SK-N-SH (cell line): ENCODE results near the gene ACIN1. TPM values are rescaled to one million over a fixed set of nuclear protein-coding genes. Genes with fewer than 3 reads are reported as not detected.

Experiments
- CTCF ChIA-PET: fragments of 300-600, 350-600 bp; formaldehyde crosslinking; extraction: SDS; loops from one replicate; lab custom pipeline; 2021; lab: Yijun Ruan, JAX
- POLR2A ChIA-PET: fragments of 350-600 bp; sonication (Branson Sonifier 250); formaldehyde crosslinking; extraction: SDS; loops from one replicate; lab custom pipeline; 2020; ENCODE audit warnings: antibody characterized with exemption, inconsistent platforms; lab: Yijun Ruan, JAX
- DNase-seq: peaks from one replicate; pipeline ENCODE4 v3.0.0; 2012
- H2AFZ ChIP-seq: fragments of 200-600 bp; sonication (generic); 2 replicates; pipeline ENCODE4 v1.8.1; 2016; ENCODE audit warnings: antibody characterized with exemption, mild to moderate bottlenecking, low read depth
- H3F3A ChIP-seq: fragments of 200-600 bp; sonication (generic); replicated peaks from 2 replicates; pipeline ENCODE3; 2016; ENCODE audit warnings: antibody characterized with exemption, mild to moderate bottlenecking; ENCODE audit not compliant: insufficient read depth
- H3K27ac ChIP-seq, 2 experiments: fragments of 200-500 bp in 1 of 2; fragments of 200-600 bp in 1 of 2; sonication (Bioruptor generic) in 1 of 2; sonication (generic), shearing (Covaris generic) in 1 of 2; 2 replicates each; pipeline versions ENCODE4 v1.5.1 to v1.6.1; 2014 to 2016; ENCODE audit warnings: low read depth in 2 of 2, inconsistent platforms in 1 of 2, low read length in 1 of 2, mild to moderate bottlenecking in 1 of 2, mixed read lengths in 1 of 2
- H3K27me3 ChIP-seq: fragments of 200-600 bp; sonication (generic), shearing (Covaris generic); 2 replicates; pipeline ENCODE4 v1.6.1; 2016; ENCODE audit warnings: mixed run types; ENCODE audit not compliant: insufficient read depth
- H3K36me3 ChIP-seq, 2 experiments: fragments of 200-500 bp in 1 of 2; fragments of 200-600 bp in 1 of 2; sonication (Bioruptor generic) in 1 of 2; sonication (generic) in 1 of 2; replicated peaks in 1 of 2; 2 replicates each; pipeline versions ENCODE3 to v1.5.1; 2014 to 2016; ENCODE audit warnings: low read length in 1 of 2, mild to moderate bottlenecking in 1 of 2; ENCODE audit not compliant: insufficient read depth in 2 of 2, control insufficient read depth in 1 of 2
- H3K4me1 ChIP-seq, 2 experiments: fragments of 200-500 bp in 1 of 2; fragments of 200-600 bp in 1 of 2; sonication (Bioruptor generic) in 1 of 2; sonication (generic), shearing (Covaris generic) in 1 of 2; 2 replicates each; pipeline versions ENCODE4 v1.5.1 to v1.6.1; 2014 to 2016; ENCODE audit warnings: low read depth in 1 of 2, low read length in 1 of 2, mixed run types in 1 of 2; ENCODE audit not compliant: insufficient read depth in 2 of 2, control insufficient read depth in 1 of 2
- H3K4me2 ChIP-seq: fragments of 200-600 bp; sonication (generic), shearing (Covaris generic); 2 replicates; pipeline ENCODE4 v1.6.1; 2017; ENCODE audit warnings: mixed run types
- H3K4me3 ChIP-seq, 2 experiments: fragments of 200-500 bp in 1 of 2; fragments of 200-600 bp in 1 of 2; sonication (Bioruptor generic) in 1 of 2; sonication (generic), shearing (Covaris generic) in 1 of 2; 2 replicates each; pipeline versions ENCODE4 v1.5.1 to v1.8.1; 2014 to 2016; ENCODE audit warnings: low read depth in 2 of 2, inconsistent platforms in 1 of 2, low read length in 1 of 2, mild to moderate bottlenecking in 1 of 2, mixed read lengths in 1 of 2, moderate library complexity in 1 of 2
- H3K79me2 ChIP-seq: fragments of 200-600 bp; sonication (generic); 2 replicates; pipeline ENCODE4 v1.8.1; 2017; ENCODE audit warnings: mild to moderate bottlenecking; ENCODE audit not compliant: insufficient read depth
- H3K9ac ChIP-seq: fragments of 200-600 bp; sonication (generic); 2 replicates; pipeline ENCODE4 v1.6.1; 2017; ENCODE audit warnings: mixed run types
- H3K9me2 ChIP-seq: fragments of 200-600 bp; sonication (generic); 2 replicates; pipeline ENCODE4 v1.6.1; 2017; ENCODE audit warnings: mixed run types
- H3K9me3 ChIP-seq: fragments of 200-600 bp; sonication (generic); 2 replicates; pipeline ENCODE4 v1.6.1; 2017; ENCODE audit warnings: mixed run types, mild to moderate bottlenecking, moderate library complexity
- H4K20me1 ChIP-seq: fragments of 200-600 bp; sonication (generic); 2 replicates; pipeline ENCODE4 v1.6.1; 2017; ENCODE audit warnings: mild to moderate bottlenecking, mixed run types; ENCODE audit not compliant: insufficient read depth
- FOXM1 ChIP-seq: IDR thresholded peaks from 2 replicates; pipeline ENCODE4 v1.4.0; 2012; ENCODE audit warnings: low read depth, mild to moderate bottlenecking
- MEF2A ChIP-seq: IDR thresholded peaks from 2 replicates; pipeline ENCODE4 v1.4.0; 2012; ENCODE audit warnings: low read depth, borderline replicate concordance
- RFX5 ChIP-seq: IDR thresholded peaks from 2 replicates; pipeline ENCODE4 v1.6.1; 2012; ENCODE audit warnings: mild to moderate bottlenecking, improper control_type of control experiment, low read length
- RXRA ChIP-seq: IDR thresholded peaks from 2 replicates; pipeline ENCODE4 v1.4.0; 2012; ENCODE audit warnings: low read depth, mild to moderate bottlenecking, borderline replicate concordance
- SIN3A ChIP-seq: IDR thresholded peaks from 2 replicates; pipeline ENCODE4 v1.6.1; 2012; ENCODE audit warnings: low read depth, mild to moderate bottlenecking, low read length, moderate library complexity, borderline replicate concordance
- WGBS: methylation state at CpG from one replicate; pipeline ENCODE4 v1.1.6; 2017; ENCODE audit warnings: low lambda C conversion rate; 5-methylcytosine and 5-hydroxymethylcytosine counted together
- polyA plus RNA-seq, 3 experiments: library from polyadenylated mRNA; depleted of rRNA; stranded (reverse); fragments of >200 nt; gene quantifications; 2 replicates each; pipeline ENCODE4 v1.2.3, GENCODE V29; 2012
- TF ChIP-seq, protein P1 (sequence below): IDR thresholded peaks from 2 replicates; pipeline ENCODE4; 2012

The ACIN1 gene
- polyA plus RNA-seq, 1 of the 3 experiments (the other 2 are of a cell fraction) = 159 TPM

DNA sequence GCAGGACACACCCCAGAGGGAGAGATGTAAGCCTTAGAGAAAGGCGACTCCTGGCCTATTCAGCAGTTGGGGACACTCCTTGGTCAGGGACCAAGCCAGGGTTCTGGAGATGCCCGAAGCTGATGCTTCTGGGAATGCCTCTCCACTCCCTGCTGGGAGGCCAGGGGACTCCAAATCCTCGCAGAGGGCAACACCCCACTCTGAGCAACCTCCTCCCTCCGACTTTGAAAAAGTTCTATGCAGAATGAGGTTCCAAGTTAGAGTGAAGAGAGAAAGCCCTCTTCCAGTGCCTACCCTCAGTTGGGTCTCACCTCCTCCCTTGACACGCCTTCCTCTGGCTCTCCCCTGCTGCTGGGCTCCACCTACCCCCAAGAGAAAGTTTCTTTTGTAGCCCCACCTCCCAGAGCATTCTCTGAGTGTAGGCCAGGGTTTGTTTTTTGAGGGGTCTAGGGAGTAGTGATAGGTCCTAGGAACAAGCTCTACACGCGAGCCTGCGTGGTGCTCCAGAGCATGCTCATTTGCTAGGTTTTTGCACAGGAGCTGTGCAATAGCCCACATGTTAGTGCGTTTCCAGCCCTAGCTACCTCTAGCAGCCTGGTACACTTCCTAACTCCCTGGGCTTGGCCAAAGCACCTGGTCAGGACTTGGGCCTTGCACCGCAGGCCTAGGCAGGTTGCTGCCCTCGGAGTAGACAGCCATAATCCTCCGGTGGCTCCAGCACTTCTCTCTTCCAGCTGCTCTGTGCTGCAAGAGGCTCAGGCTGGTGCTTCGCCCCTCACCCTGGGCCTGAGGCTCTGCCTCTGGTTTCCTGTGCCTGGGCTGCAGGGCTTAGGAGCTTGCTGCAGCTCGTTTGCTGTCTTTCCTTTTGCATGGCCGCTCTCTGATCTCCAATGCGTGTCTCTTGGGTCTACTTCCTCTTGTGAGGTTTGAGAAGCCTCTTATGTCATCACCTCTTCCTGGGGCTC is 24.7 kb upstream of the ACIN1 start:
- Histone ChIP-seq H3K9ac (no peak overlapping the region), H3K79me2 (no peaks in the 10 kb centered on the region), H3F3A (no peaks in the 10 kb centered on the region)
- WGBS = 68% methylated on average over 9 of the region's 16 CpGs
- POLR2A ChIA-PET = no interaction called here
- DNase-seq = no peak
- TF ChIP-seq RFX5 (no peak), SIN3A (no peak), MEF2A (no peak), FOXM1 (no peak)
- TF ChIP-seq, protein P1, sequence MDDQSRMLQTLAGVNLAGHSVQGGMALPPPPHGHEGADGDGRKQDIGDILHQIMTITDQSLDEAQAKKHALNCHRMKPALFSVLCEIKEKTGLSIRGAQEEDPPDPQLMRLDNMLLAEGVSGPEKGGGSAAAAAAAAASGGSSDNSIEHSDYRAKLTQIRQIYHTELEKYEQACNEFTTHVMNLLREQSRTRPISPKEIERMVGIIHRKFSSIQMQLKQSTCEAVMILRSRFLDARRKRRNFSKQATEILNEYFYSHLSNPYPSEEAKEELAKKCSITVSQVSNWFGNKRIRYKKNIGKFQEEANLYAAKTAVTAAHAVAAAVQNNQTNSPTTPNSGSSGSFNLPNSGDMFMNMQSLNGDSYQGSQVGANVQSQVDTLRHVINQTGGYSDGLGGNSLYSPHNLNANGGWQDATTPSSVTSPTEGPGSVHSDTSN = no peak
- TF ChIP-seq, all 33 proteins: peak for 0
- H2AFZ ChIP-seq = no peak overlapping the region
- H3K4me3 ChIP-seq = no peak overlapping the region
- H3K27ac ChIP-seq = no peak overlapping the region
- CTCF ChIA-PET = interaction anchor here (0.6 to 19.7 kb wide), 16 partner anchors 9 to 1802 kb away, joined by 3 to 495 read pairs (median 5); partner anchors contain the start of genes CIROP, PABPN1, RNF212B and SLC7A8
- no peaks in the 10 kb centered on the region; the same call in 1 of the 2 replicates for H3K27me3 ChIP-seq
- no peaks in the 10 kb centered on the region for H3K9me2 ChIP-seq
- no peaks in the 10 kb centered on the region for H4K20me1 ChIP-seq
- H3K4me2 ChIP-seq = no peak overlapping the region
- no peaks in the 10 kb centered on the region for H3K36me3 ChIP-seq
- H3K4me1 ChIP-seq = peaks cover 0 to 6% of the 10 kb centered on the region in 2 experiments; a peak in 3 of 4 replicates
- no peaks in the 10 kb centered on the region for H3K9me3 ChIP-seq

DNA sequence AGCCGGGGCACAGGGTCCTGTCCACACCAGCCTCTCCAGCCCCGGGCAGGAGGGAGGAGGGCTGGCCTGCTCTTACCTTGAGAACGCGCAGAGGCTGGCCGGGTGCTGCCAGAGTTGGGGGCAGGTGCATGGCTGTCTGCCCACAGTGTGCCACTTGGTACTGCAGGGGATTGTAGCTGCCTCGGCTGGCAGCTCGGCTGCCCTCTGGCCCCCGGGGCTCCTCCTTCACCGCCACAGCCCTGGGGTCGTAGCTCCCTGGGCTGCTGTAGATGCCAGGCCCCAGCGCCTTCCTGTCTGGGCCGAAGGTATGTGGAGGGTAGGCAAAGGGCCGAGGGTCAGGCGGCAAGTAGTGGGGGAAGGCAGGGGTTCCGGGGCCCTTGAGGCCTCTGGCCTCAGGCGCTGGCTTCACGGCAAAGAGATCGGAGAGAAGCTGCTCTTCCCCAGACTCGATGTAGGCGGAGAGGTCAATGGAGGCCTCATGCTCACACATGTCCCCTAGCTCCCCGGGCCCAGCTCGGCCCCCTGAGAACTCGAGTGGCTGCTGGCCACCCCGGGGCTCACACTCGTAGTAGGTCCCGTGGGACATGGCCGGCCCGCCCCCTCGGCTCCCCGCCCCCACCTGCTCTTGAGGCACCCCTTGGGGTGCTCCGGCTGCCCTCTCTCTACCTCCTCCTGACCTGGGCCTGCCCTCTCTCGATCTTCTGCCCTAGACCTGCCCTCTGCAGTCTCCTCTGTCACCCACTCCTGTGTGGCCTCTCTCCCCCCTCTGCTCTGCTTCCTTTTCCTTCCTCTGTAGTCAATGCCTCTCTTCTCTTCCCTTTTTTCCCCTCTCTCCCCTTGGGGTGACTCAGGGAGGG is 23.8 kb upstream of the ACIN1 start, which contains the start of gene CEBPE:
TSS of gene CEBPE (minus strand) at position 750 of the 857 bp plus-strand sequence. CDS start at position 586, 164 bp downstream.
- no peak within 1 kb of the TSS for H3K4me3 ChIP-seq
- no peaks in the 10 kb centered on the region for H3K36me3 ChIP-seq
- no peak within 1 kb of the TSS for H2AFZ ChIP-seq
- WGBS = 76% methylated on average over 23 of the region's 32 CpGs
- no peak within 1 kb of the TSS for H3K27ac ChIP-seq
- DNase-seq = no peak
- no peaks in the 10 kb centered on the region for H3K27me3 ChIP-seq
- H3F3A ChIP-seq = peaks cover 3% of the 10 kb centered on the region
- no peaks in the 10 kb centered on the region for H3K79me2 ChIP-seq
- H4K20me1 ChIP-seq = no peaks in the 10 kb centered on the region
- H3K4me2 ChIP-seq = no peak within 1 kb of the TSS
- no peak within 1 kb of the TSS for H3K9ac ChIP-seq
- H3K9me2 ChIP-seq = no peaks in the 10 kb centered on the region
- CTCF ChIA-PET = interaction anchor here (1.3 to 19.7 kb wide), 3 partner anchors 8 to 65 kb away, joined by 3 to 495 read pairs (median 43); partner anchors contain the start of gene SLC7A8
- H3K9me3 ChIP-seq = no peaks in the 10 kb centered on the region
- POLR2A ChIA-PET = no interaction called here
- no peak for TF ChIP-seq RXRA
- H3K4me1 ChIP-seq = peaks cover 0 to 14% of the 10 kb centered on the region in 2 experiments; a peak in 3 of 4 replicates
